Activated B cell treated with CpG ODN at 0.5 μM for 24 hours (primary cell): Measurements from ENCODE around the gene AP3B1. TPM values are rescaled to one million over a fixed set of nuclear protein-coding genes. Genes with fewer than 3 reads are reported as not detected.

Experiments used
- ATAC-seq: fragments of 200-7000 bp; cut with Tn5 transposase; one replicate; pipeline ENCODE4 v1.10.0; 2021; ENCODE audit warnings: low read depth, mild to moderate bottlenecking, moderate library complexity
- CTCF ChIA-PET: fragments of 350-600 bp; sonication (Branson Sonifier 250); formaldehyde crosslinking; loops from one replicate; lab custom pipeline; 2021; ENCODE audit warnings: antibody characterized with exemption; lab: Charles Lee
- POLR2A ChIA-PET: fragments of 350-600 bp; sonication (Branson Sonifier 250); formaldehyde crosslinking; loops from one replicate; lab custom pipeline; 2021; ENCODE audit warnings: antibody characterized with exemption; lab: Charles Lee
- DNase-seq: peaks from one replicate; pipeline ENCODE4 v3.0.0; 2022
- H3K27ac Mint-ChIP-seq: one replicate; pipeline ENCODE4 v1.8.0; 2020; ENCODE audit warnings: mixed read lengths
- H3K27me3 Mint-ChIP-seq: one replicate; pipeline ENCODE4 v1.8.0; 2021; ENCODE audit warnings: mixed read lengths
- H3K36me3 Mint-ChIP-seq: one replicate; pipeline ENCODE4 v1.8.0; 2021; ENCODE audit warnings: low read depth, mixed read lengths
- H3K4me1 Mint-ChIP-seq: one replicate; pipeline ENCODE4 v1.8.0; 2021; ENCODE audit warnings: mixed read lengths
- H3K4me3 Mint-ChIP-seq: one replicate; pipeline ENCODE4 v1.8.0; 2020; ENCODE audit warnings: mild to moderate bottlenecking, mixed read lengths
- H3K9me3 Mint-ChIP-seq: one replicate; pipeline ENCODE4 v1.8.0; 2020; ENCODE audit warnings: mixed read lengths
- CTCF ChIP-seq: fragments of 200-600 bp; IDR thresholded peaks from one replicate; pipeline ENCODE4 v1.8.0; 2022; ENCODE audit warnings: antibody characterized with exemption, mild to moderate bottlenecking
- intact Hi-C: fragments of 100-400 bp; cut with micrococcal nuclease; formaldehyde crosslinking; loops from one replicate; pipeline ENCODE4 v1.15.1; 2024
- total RNA-seq: library from RNA; stranded (reverse); gene quantifications from 2 replicates; pipeline ENCODE4 v1.2.3, GENCODE V29; 2022

AP3B1 gene
- total RNA-seq, 1 donor from 2014 or later: 52.9 TPM

- ATAC-seq: no peak
- no peak for TF ChIP-seq CTCF
- intact Hi-C loops: no loop called here
- Mint-ChIP-seq H3K9me3 (peaks cover 12% of the 10 kb centered on the region), H3K4me3 (no peak overlapping the region), H3K27ac (no peak overlapping the region), H3K4me1 (no peaks in the 10 kb centered on the region), H3K27me3 (peaks cover 5% of the 10 kb centered on the region), H3K36me3 (no peaks in the 10 kb centered on the region)
- CTCF ChIA-PET: no interaction called here
- POLR2A ChIA-PET: no interaction called here
- no peak for DNase-seq
These were observed 41.5 kb upstream of the AP3B1 start for GRCh38 chr5:78335976-78336375.

- POLR2A ChIA-PET: no interaction called here
- no peaks in the 10 kb centered on the region for H3K4me1 Mint-ChIP-seq
- intact Hi-C loops: no loop called here
- CTCF ChIA-PET: no interaction called here
- H3K9me3 Mint-ChIP-seq: peaks cover 12% of the 10 kb centered on the region
- H3K4me3 Mint-ChIP-seq: no peak overlapping the region
- no peaks in the 10 kb centered on the region for H3K36me3 Mint-ChIP-seq
- no peak for DNase-seq
- H3K27ac Mint-ChIP-seq: no peak overlapping the region
- TF ChIP-seq CTCF: no peak
- H3K27me3 Mint-ChIP-seq: peaks cover 5% of the 10 kb centered on the region
- ATAC-seq: no peak
These were observed 40.3 kb upstream of the AP3B1 start for GRCh38 chr5:78334811-78335210.

- Mint-ChIP-seq H3K4me1 (no peaks in the 10 kb centered on the region), H3K27ac (no peak overlapping the region), H3K4me3 (no peak overlapping the region), H3K9me3 (peaks cover 2% of the 10 kb centered on the region), H3K27me3 (peaks cover 2% of the 10 kb centered on the region), H3K36me3 (no peaks in the 10 kb centered on the region)
- no peak for ATAC-seq
- TF ChIP-seq CTCF: no peak
- CTCF ChIA-PET: no interaction called here
- no peak for DNase-seq
- intact Hi-C loops: no loop called here
- POLR2A ChIA-PET: no interaction called here
These were observed 37.1 kb upstream of the AP3B1 start for GRCh38 chr5:78331523-78332080.

GRCh38 chr5:78328585-78329173 is 34.2 kb upstream of the AP3B1 start:
- H3K27me3 Mint-ChIP-seq: no peaks in the 10 kb centered on the region
- CTCF ChIA-PET: no interaction called here
- no peak for TF ChIP-seq CTCF
- no peaks in the 10 kb centered on the region for H3K9me3 Mint-ChIP-seq
- DNase-seq: no peak
- ATAC-seq: no peak
- H3K36me3 Mint-ChIP-seq: no peaks in the 10 kb centered on the region
- no peaks in the 10 kb centered on the region for H3K4me1 Mint-ChIP-seq
- POLR2A ChIA-PET: no interaction called here
- no peak overlapping the region for H3K4me3 Mint-ChIP-seq
- intact Hi-C loops: no loop called here
- no peak overlapping the region for H3K27ac Mint-ChIP-seq

GRCh38 chr5:78327761-78328510 is 33.4 kb upstream of the AP3B1 start:
- no peak for TF ChIP-seq CTCF
- CTCF ChIA-PET: no interaction called here
- H3K36me3 Mint-ChIP-seq: no peaks in the 10 kb centered on the region
- H3K27ac Mint-ChIP-seq: no peak overlapping the region
- intact Hi-C loops: no loop called here
- no peaks in the 10 kb centered on the region for H3K27me3 Mint-ChIP-seq
- DNase-seq: no peak
- ATAC-seq: no peak
- H3K4me3 Mint-ChIP-seq: no peak overlapping the region
- POLR2A ChIA-PET: no interaction called here
- no peaks in the 10 kb centered on the region for H3K4me1 Mint-ChIP-seq
- no peaks in the 10 kb centered on the region for H3K9me3 Mint-ChIP-seq
